PC-9 (cell line): ENCODE measurements around the gene POU5F1. TPM values are rescaled to one million over a fixed set of nuclear protein-coding genes. Genes with fewer than 3 reads are reported as not detected.

Source experiments
- BruUV-seq: library from RNA; stranded (reverse); fragments of 400-500 nt; replicated peaks from 2 replicates; lab custom pipeline; 2021; lab: Mats Ljungman, UMichigan
- CTCF ChIA-PET: fragments of 300-600 bp; sonication (Branson Sonifier 250); formaldehyde crosslinking; loops from one replicate; lab custom pipeline; 2022; ENCODE audit warnings: antibody characterized with exemption; lab: Charles Lee
- POLR2A ChIA-PET: fragments of 300-600 bp; sonication (Branson Sonifier 250); formaldehyde crosslinking; loops from one replicate; lab custom pipeline; 2022; ENCODE audit warnings: antibody characterized with exemption; ENCODE audit not compliant: unreplicated experiment; lab: Charles Lee
- DNase-seq, 2 experiments: peaks; one replicate each; pipeline versions ENCODE4 v3.0.0 to v3.0.0-alpha.2; 2015 to 2022; ENCODE audit warnings: mixed read lengths in 1 of 2
- H2AFZ ChIP-seq: fragments of 200-600 bp; sonication (generic); 2 replicates; pipeline ENCODE4 v1.8.1; 2017; ENCODE audit warnings: antibody characterized with exemption
- H3F3A ChIP-seq: fragments of 200-600 bp; sonication (generic); 2 replicates; pipeline ENCODE4 v1.8.1; 2017; ENCODE audit warnings: antibody characterized with exemption, mild to moderate bottlenecking, low read depth; ENCODE audit not compliant: insufficient read depth
- H3K27ac ChIP-seq: fragments of 200-600 bp; sonication (generic); 2 replicates; pipeline ENCODE4 v1.6.1; 2016; ENCODE audit warnings: mixed run types
- H3K27me3 ChIP-seq: fragments of 200-600 bp; sonication (generic); 2 replicates; pipeline ENCODE4 v1.6.1; 2016; ENCODE audit warnings: low read depth, mixed run types; ENCODE audit not compliant: insufficient read depth
- H3K36me3 ChIP-seq: fragments of 200-600 bp; sonication (generic); 2 replicates; pipeline ENCODE4 v1.6.1; 2016; ENCODE audit warnings: low read depth, mixed run types
- H3K4me1 ChIP-seq: fragments of 200-600 bp; sonication (generic); replicated peaks from 2 replicates; pipeline ENCODE4 v1.6.1; 2016; ENCODE audit warnings: mixed run types; ENCODE audit not compliant: insufficient read depth
- H3K4me2 ChIP-seq: fragments of 200-600 bp; sonication (generic); 2 replicates; pipeline ENCODE4 v1.6.1; 2017; ENCODE audit warnings: mixed run types
- H3K4me3 ChIP-seq: fragments of 200-600 bp; sonication (generic); 2 replicates; pipeline ENCODE4 v1.6.1; 2016; ENCODE audit warnings: mixed run types
- H3K79me2 ChIP-seq: fragments of 200-600 bp; sonication (generic); 2 replicates; pipeline ENCODE4 v1.6.1; 2017; ENCODE audit warnings: low read depth, mixed run types
- H3K9me2 ChIP-seq: fragments of 200-600 bp; sonication (generic); 2 replicates; pipeline ENCODE4 v1.8.1; 2017; ENCODE audit warnings: mild to moderate bottlenecking; ENCODE audit not compliant: insufficient read depth
- H3K9me3 ChIP-seq: fragments of 200-600 bp; sonication (generic); 2 replicates; pipeline ENCODE4 v1.8.1; 2016; ENCODE audit warnings: low read depth; ENCODE audit not compliant: insufficient read depth
- H4K20me1 ChIP-seq: fragments of 200-600 bp; sonication (generic); 2 replicates; pipeline ENCODE4 v1.8.1; 2017; ENCODE audit not compliant: insufficient read depth
- CTCF ChIP-seq: fragments of 200-600 bp; sonication (generic); conservative IDR thresholded peaks from 2 replicates; pipeline ENCODE4 v1.6.1; 2017; ENCODE audit warnings: mixed run types, antibody characterized with exemption, mild to moderate bottlenecking, moderate library complexity
- EZH2 ChIP-seq: fragments of 200-600 bp; sonication (generic); IDR thresholded peaks from 2 replicates; pipeline ENCODE4 v1.8.0; 2017; ENCODE audit warnings: antibody characterized with exemption, low read depth
- intact Hi-C: fragments of 100-400 bp; cut with micrococcal nuclease; formaldehyde crosslinking; loops from one replicate; pipeline ENCODE4 v1.10.0; 2022; ENCODE audit not compliant: unreplicated experiment
- total RNA-seq: library from RNA; stranded (reverse); gene quantifications from 2 replicates; pipeline ENCODE4 v1.2.3, GENCODE V29; 2021

Gene POU5F1
- total RNA-seq, 1 experiment from 2014 or later = 1.4 TPM

- no peaks in the 10 kb centered on the region for H3K27me3 ChIP-seq
- H3K9me3 ChIP-seq = peaks cover 20% of the 10 kb centered on the region; the same call in 1 of the 2 replicates
- H4K20me1 ChIP-seq = no peaks in the 10 kb centered on the region
- no peak overlapping the region for H3K4me2 ChIP-seq
- H3K9me2 ChIP-seq = no peaks in the 10 kb centered on the region
- H3K79me2 ChIP-seq = no peaks in the 10 kb centered on the region
- no peaks in the 10 kb centered on the region for H3K4me1 ChIP-seq
- no TSS peak for BruUV-seq
- no peaks in the 10 kb centered on the region for H3K36me3 ChIP-seq
- POLR2A ChIA-PET = no interaction called here
- intact Hi-C loops = no loop called here
- CTCF ChIA-PET = no interaction called here
- H3K4me3 ChIP-seq = no peak overlapping the region
- no peaks in the 10 kb centered on the region for H3F3A ChIP-seq
- H3K27ac ChIP-seq = no peak overlapping the region
- no peak overlapping the region for H2AFZ ChIP-seq
- TF ChIP-seq CTCF = no peak
- no peak for DNase-seq
These were observed 44.0 kb upstream of the POU5F1 start for GRCh38 chr6:31214516-31214915.

DNA sequence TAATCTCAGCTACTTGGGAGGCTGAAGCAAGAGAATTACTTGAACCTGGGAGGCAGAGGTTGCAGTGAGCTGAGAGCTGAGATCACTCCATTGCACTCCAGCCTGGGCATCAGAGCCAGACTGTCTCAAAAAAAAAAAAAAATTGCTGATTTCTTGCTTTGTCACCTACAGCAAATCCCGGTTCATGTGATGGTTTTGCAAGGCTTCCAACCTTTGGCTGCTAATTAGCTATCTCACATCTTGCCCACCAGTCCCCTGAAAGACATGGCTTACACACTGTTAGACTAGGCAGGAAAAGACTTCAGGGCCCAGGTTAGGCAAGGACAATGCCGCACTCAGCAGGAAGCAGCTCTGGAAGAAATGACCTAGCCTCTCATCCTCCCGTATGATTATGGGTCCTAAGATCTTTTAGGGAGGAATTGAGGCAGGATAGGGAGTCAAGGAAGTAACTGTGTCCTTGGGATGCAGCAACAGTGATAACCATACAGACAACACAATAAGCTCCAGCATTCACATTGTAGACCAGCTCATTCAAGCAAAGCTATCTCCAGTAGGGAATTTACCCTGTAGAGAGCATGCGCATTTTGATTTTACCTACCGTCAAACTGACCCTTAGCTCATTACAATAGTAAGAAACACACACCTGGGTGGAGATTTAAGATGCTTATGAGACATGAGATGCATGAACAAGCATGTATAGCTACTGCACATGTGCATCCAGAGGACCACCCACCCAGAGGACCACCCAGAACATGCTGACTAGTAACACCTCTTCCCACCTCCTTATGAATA lies 40.5 kb upstream of the POU5F1 start:
- Histone ChIP-seq H3K9me2 (no peaks in the 10 kb centered on the region), H3K4me3 (no peak overlapping the region), H3K9me3 (peaks cover 9% of the 10 kb centered on the region; the same call in 1 of the 2 replicates), H2AFZ (no peak overlapping the region), H3K4me1 (no peaks in the 10 kb centered on the region), H3K27ac (no peak overlapping the region), H3K79me2 (no peaks in the 10 kb centered on the region), H3K36me3 (no peaks in the 10 kb centered on the region), H3K27me3 (no peaks in the 10 kb centered on the region), H3K4me2 (no peak overlapping the region), H3F3A (no peaks in the 10 kb centered on the region), H4K20me1 (no peaks in the 10 kb centered on the region)
- no peak for DNase-seq
- CTCF ChIA-PET = interaction anchor here (0.7 kb wide), 1 partner anchor 23 kb away, joined by 3 read pairs; no protein-coding TSS in a partner anchor
- TF ChIP-seq EZH2 (no peak), CTCF (no peak)
- intact Hi-C loops = no loop called here
- POLR2A ChIA-PET = no interaction called here
- BruUV-seq = no TSS peak

GRCh38 chr6:31210123-31210522 lies 39.6 kb upstream of the POU5F1 start:
- H3K27ac ChIP-seq = no peak overlapping the region
- no peaks in the 10 kb centered on the region for H3K9me2 ChIP-seq
- ChIA-PET POLR2A (no interaction called here), CTCF (no interaction called here)
- no peaks in the 10 kb centered on the region for H3F3A ChIP-seq
- no peaks in the 10 kb centered on the region for H3K36me3 ChIP-seq
- H3K27me3 ChIP-seq = no peaks in the 10 kb centered on the region
- H3K9me3 ChIP-seq = 0 out of 2 replicates have a peak, but pooled peaks cover under 1% of the 10 kb centered on the region
- no peak for TF ChIP-seq EZH2
- TF ChIP-seq CTCF = no peak
- no peaks in the 10 kb centered on the region for H4K20me1 ChIP-seq
- BruUV-seq = no TSS peak
- 0 out of 2 replicates have a peak, but pooled peaks cover under 1% of the 10 kb centered on the region for H3K4me1 ChIP-seq
- DNase-seq = no peak
- no peak overlapping the region for H3K4me2 ChIP-seq
- H3K4me3 ChIP-seq = no peak overlapping the region
- H3K79me2 ChIP-seq = no peaks in the 10 kb centered on the region
- no peak overlapping the region for H2AFZ ChIP-seq
- intact Hi-C loops = no loop called here
